HPDE6-E6E7 (cell line): ENCODE data around the gene PJA2.

ENCODE experiments used
- DNase-seq: peaks from one replicate; pipeline ENCODE4 v3.0.0; 2011; ENCODE audit warnings: missing footprints; ENCODE audit errors: extremely low spot score

PJA2 gene

GRCh38 chr5:109408991-109409843 is 557 bp downstream of the PJA2 start:
- peak; percentile 40 for DNase-seq

DNA sequence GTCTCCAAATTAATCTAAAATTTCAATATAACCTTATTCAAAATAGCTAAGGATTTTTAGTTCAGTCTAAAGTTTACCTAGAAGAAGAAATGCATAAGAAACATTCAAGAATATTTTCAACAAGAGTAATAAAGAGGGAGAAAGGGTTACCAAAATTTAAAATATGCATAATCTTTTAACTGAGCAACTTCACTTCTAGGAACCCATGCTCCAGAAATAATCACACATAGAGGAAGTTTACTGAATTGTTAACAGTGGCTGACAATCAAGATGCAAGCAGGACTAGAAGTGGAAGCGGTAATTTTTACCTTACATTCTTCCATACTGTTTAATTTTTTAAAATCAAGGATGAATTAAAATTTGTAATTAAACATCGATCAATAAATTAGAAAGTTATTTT is 1.9 kb downstream of the PJA2 start:
- DNase-seq: no peak

DNA sequence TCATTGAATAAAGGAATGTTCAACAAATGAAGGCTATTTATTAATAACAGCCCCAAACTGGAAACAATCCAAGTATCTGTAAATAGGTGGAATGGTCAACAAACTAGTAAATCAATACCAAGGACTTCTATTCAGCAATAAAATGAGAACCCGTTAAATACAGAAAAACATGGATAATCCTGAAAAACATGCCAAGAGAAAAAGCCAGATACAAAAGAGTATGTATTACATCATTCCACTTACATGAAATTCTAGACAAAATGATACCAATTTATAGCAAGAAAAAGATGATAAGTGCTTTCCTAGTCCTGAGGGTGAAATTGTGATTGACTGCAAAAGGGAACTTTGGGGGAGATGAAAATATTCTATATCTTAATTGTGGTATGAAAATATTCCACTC is 3.1 kb downstream of the PJA2 start:
- DNase-seq: no peak

GRCh38 chr5:109404428-109404960 is 5.3 kb downstream of the PJA2 start:
- DNase-seq: no peak

DNA sequence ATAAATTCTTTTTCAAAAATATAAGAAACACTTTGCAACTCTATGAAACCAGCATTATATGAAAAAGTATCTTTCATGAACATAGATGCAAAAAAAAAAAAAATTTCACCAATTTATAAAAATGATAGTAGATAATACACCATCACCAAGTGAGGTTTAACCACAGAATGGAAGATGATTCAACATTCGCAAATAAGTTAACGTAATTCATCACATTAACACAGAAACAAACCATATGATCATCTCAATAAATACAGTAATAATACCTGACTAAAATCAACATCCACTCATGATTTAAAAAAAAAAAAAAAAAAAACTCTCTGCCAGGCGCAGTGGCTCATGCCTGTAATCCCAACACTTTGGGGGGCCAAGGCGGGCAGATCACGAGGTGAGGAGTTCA is 6.3 kb downstream of the PJA2 start:
- no peak for DNase-seq

GRCh38 chr5:109399092-109399759 is 10.5 kb downstream of the PJA2 start:
- DNase-seq: no peak

DNA sequence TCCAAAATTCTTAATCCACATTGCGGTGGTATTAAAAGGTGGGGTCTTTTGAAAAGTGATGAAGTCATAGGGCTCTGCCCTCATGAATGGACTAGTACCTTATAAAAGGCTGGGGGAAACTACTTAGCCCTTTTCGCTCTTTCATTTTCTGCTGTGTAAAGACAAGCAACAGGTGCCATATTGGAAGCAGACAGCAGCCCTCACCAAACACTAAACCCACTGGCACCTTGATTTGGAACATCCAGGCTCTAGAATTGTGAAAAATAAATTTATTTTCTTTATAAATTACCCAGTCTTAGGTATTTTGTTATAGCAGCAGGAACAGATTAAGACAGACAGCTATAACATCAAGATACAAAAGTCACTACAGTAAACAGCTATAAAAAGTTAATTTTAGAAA is 12.8 kb downstream of the PJA2 start:
- DNase-seq: no peak

GRCh38 chr5:109394806-109395205 is 15.0 kb downstream of the PJA2 start:
- no peak for DNase-seq

- no peak for DNase-seq
These were observed 19.6 kb downstream of the PJA2 start for GRCh38 chr5:109390188-109390587.

DNA sequence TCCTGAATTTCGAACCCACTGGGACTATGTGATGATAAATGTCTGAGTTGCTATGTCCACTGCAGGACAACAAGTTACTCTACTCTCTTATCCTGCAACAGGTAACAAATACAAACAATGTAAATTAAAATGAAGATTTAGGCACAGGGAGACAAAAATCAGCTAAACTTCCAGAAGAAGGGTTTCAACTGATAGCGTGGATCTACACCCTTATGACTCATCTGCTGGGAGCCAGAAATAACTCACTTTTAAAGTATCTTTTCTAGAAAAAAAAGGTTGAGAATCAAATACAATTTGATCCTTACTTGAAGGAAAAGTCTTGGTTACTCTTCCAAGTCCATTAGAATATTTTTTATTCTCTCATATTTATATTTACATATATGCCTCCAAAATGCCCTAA is 21.4 kb downstream of the PJA2 start:
- no peak for DNase-seq

DNA sequence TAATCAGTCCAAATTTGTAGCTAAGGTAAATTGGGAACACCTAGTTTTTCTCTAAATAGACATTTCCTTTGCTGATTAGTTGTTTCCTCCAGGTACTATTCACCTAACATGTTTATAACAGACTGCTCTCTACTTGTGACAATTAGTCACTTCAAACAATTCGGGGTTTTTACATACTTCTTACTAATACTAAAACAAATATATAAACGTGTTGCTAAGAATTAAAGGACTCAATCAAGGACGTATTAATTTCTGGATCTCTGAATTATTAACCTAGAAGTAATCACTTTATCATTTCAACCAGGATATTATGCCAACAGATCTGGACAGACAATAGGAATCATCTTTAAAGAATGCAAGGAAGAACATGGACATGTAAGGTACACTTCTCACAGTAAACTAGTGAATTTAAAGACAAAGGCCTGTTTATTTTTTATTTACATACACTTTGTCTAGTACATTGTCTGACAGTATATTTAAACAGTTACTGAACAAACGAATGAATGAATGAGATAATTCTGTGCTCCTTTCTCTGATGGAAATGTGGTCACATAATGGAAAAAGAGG is 22.3 kb downstream of the PJA2 start:
- no peak for DNase-seq

DNA sequence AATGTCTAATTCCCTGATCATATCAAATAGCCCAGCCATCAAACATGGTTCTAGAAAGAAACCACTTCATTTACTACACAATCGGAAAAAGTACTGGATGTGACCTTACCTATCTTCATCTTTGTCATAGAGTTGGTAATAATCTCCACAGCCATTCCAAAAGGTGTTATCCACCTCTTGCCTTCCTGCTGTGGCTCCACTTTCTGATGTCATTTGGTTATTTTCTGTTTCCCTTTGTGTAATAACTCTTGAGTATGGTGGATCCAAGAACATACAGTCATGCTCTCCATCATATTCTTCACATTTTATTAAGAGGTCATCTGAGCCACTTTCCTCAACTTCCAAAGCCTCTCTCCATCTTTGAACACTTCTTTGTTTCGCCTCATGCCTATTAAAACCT is 31.7 kb downstream of the PJA2 start:
- DNase-seq: no peak

DNA sequence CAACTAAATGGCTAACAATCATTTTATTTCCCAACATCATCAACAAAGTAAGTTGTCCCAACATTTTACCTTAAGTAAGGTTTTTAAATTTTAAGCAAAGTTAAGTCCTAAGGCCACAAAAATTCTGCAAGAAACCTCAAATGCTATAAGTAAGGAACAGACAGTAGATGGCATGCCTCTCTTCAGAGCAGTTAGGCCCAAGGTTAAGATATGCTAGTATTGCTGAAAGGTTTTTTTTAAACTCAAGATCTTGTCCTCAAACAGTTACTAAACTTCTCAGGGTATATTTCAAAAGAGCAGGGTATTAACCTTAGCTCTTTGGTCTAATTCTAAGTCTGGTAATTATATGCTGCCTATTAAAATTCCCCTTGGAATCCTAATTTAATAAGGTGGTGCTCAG is 35.1 kb downstream of the PJA2 start:
- no peak for DNase-seq

GRCh38 chr5:109373932-109374331 is 35.8 kb downstream of the PJA2 start:
- no peak for DNase-seq

DNA sequence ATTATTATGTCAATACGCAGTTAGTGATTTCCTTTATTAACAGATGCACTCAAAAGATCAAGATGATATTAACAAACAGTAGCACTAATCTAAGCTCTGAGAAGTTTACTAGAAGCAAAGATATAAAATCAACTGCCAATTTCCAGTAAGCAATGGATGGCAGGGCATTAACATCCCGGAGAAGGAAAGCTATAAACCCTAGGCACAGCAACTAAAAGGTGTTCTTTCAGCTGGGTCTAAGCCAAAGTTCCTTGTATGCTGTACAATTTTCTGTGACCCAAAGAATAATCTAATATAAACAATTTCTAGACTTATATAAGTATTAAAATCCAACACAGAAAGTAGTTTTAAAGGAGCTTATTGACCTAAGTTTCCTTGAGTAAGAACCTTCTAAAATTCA is 39.4 kb downstream of the PJA2 start:
- DNase-seq: no peak

DNA sequence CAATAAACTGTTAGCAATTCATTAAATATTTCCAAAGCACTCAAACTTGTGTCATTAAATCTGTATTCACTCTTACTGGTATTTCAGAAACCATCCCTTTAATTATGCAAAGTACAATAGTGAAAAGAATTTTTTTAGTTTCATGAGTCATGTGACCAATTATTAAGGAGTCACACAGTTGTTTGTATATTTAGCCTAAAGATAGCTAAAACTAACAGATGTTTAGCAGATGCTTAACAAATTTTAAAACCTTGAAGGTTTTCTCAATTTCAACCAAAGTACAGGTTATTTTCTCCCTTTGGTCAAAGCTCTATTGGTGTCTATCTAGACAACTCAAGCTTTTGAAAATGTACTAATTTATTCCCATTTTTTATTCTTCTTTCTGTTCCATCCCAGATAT is 44.1 kb downstream of the PJA2 start:
- no peak for DNase-seq

DNA sequence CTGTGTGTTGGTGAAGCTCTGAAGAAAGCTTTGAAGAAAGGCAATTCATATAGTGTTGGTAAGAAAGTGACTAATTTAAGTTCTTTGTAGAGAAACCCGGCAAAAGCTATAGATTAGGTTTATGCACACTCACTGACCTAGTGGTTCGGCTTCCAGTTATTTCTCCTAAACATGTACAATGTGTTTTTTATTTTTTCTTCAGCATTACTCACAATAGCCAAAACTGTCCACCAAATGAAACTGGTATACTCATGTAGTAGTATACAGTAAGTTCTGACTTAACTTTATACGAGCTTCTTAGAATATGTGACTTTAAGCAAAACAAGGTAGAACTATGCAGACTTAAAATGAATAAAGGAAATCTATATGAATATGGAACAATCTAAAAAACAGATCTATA is 44.8 kb downstream of the PJA2 start:
- no peak for DNase-seq

GRCh38 chr5:109359642-109360041 is 50.1 kb downstream of the PJA2 start:
- DNase-seq: no peak

DNA sequence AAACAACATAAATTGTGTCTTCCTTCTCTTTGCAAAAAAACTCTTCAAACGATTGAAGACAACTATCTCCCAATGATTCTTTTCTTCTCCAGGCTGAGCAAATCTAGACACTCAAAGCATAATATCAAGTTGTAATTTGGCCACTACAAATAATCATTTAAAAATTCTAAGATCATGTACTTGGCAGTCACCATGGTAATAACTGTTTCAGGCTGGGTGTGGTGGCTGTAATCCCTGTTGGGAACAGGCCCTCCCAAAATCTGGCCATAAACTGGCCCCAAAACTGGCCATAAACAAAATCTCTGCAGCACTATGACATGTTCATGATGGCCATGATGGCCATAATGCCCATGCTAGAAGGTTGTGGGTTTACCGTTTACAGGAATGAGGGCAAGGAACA is 52.0 kb downstream of the PJA2 start:
- no peak for DNase-seq

GRCh38 chr5:109354761-109355160 is 55.0 kb downstream of the PJA2 start:
- no peak for DNase-seq

GRCh38 chr5:109351988-109352864 is 57.5 kb downstream of the PJA2 start:
- no peak for DNase-seq
